H9 (cell line): ENCODE measurements around the gene CTNNA1. TPM values are rescaled to one million over a fixed set of nuclear protein-coding genes. Genes with fewer than 3 reads are reported as not detected.

Experiments used
- DNase-seq: peaks from one replicate; pipeline ENCODE4 v3.0.0-alpha.2; 2017
- H2AFZ ChIP-seq: one replicate; pipeline ENCODE4 v1.6.1; 2013; ENCODE audit warnings: mild to moderate bottlenecking, low read length, control low read depth, moderate library complexity
- H2AK5ac ChIP-seq: 2 replicates; pipeline ENCODE4 v1.6.1; 2013; ENCODE audit warnings: low read length, control low read depth, mixed read lengths; ENCODE audit not compliant: insufficient read length
- H2BK120ac ChIP-seq: one replicate; pipeline ENCODE4 v1.6.1; 2013; ENCODE audit warnings: low read depth, mild to moderate bottlenecking, low read length, control low read depth, inconsistent platforms; ENCODE audit not compliant: poor library complexity, severe bottlenecking
- H2BK12ac ChIP-seq: 2 replicates; pipeline ENCODE4 v1.6.1; 2013; ENCODE audit warnings: low read length, control low read depth, mixed read lengths, low read depth; ENCODE audit not compliant: insufficient read length
- H2BK15ac ChIP-seq: 2 replicates; pipeline ENCODE4 v1.6.1; 2013; ENCODE audit warnings: low read depth, low read length, control low read depth
- H2BK20ac ChIP-seq: one replicate; pipeline ENCODE4 v1.6.1; 2013; ENCODE audit warnings: low read depth, mild to moderate bottlenecking, low read length, control low read depth, inconsistent platforms; ENCODE audit not compliant: poor library complexity, severe bottlenecking
- H2BK5ac ChIP-seq: 2 replicates; pipeline ENCODE4 v1.6.1; 2013; ENCODE audit warnings: low read length, control low read depth, mixed read lengths; ENCODE audit not compliant: insufficient read length
- H3K14ac ChIP-seq: 2 replicates; pipeline ENCODE4 v1.6.1; 2013; ENCODE audit warnings: low read length, control low read depth; ENCODE audit not compliant: insufficient read depth
- H3K18ac ChIP-seq: 2 replicates; pipeline ENCODE4 v1.6.1; 2013; ENCODE audit warnings: low read depth, mild to moderate bottlenecking, mixed read lengths, low read length, control low read depth; ENCODE audit not compliant: insufficient read length
- H3K23ac ChIP-seq: 2 replicates; pipeline ENCODE4 v1.6.1; 2013; ENCODE audit warnings: low read length, control low read depth, mixed read lengths, low read depth; ENCODE audit not compliant: insufficient read length
- H3K23me2 ChIP-seq: 2 replicates; pipeline ENCODE4 v1.6.1; 2013; ENCODE audit warnings: low read depth, mild to moderate bottlenecking, mixed read lengths, low read length, control low read depth; ENCODE audit not compliant: insufficient read length, poor library complexity, severe bottlenecking
- H3K27ac ChIP-seq: 2 replicates; pipeline ENCODE4 v1.5.1; 2013; ENCODE audit warnings: low read length, control low read depth, mixed read lengths, low read depth; ENCODE audit not compliant: insufficient read length
- H3K27me3 ChIP-seq: 2 replicates; pipeline ENCODE4 v1.6.1; 2013; ENCODE audit warnings: low read length, control low read depth, inconsistent platforms; ENCODE audit not compliant: insufficient read depth
- H3K4ac ChIP-seq: 2 replicates; pipeline ENCODE4 v1.6.1; 2013; ENCODE audit warnings: low read depth, mild to moderate bottlenecking, control low read depth, inconsistent platforms, low read length, moderate library complexity
- H3K4me1 ChIP-seq: 2 replicates; pipeline ENCODE4 v1.6.1; 2013; ENCODE audit warnings: low read length, control low read depth, inconsistent platforms; ENCODE audit not compliant: insufficient read depth
- H3K4me2 ChIP-seq: 2 replicates; pipeline ENCODE4 v1.6.1; 2013; ENCODE audit warnings: low read length, control low read depth, mixed read lengths; ENCODE audit not compliant: insufficient read length, insufficient read depth
- H3K56ac ChIP-seq: 2 replicates; pipeline ENCODE4 v1.6.1; 2013; ENCODE audit warnings: low read depth, mild to moderate bottlenecking, mixed read lengths, low read length, control low read depth; ENCODE audit not compliant: insufficient read length
- H3K79me1 ChIP-seq: 2 replicates; pipeline ENCODE4 v1.6.1; 2013; ENCODE audit warnings: low read depth, mild to moderate bottlenecking, moderate library complexity, low read length, control low read depth, inconsistent platforms; ENCODE audit not compliant: insufficient read depth, poor library complexity, severe bottlenecking
- H3K79me2 ChIP-seq: 2 replicates; pipeline ENCODE4 v1.6.1; 2013; ENCODE audit warnings: low read length, control low read depth, inconsistent platforms; ENCODE audit not compliant: insufficient read depth
- H3K9ac ChIP-seq: 2 replicates; pipeline ENCODE4 v1.6.1; 2013; ENCODE audit warnings: low read length, control low read depth, mixed read lengths; ENCODE audit not compliant: insufficient read length; ENCODE audit errors: extremely low read depth
- H3K9me3 ChIP-seq: one replicate; pipeline ENCODE4 v1.6.1; 2013; ENCODE audit warnings: low read depth, low read length, inconsistent platforms; ENCODE audit not compliant: control insufficient read depth
- H3T11ph ChIP-seq: one replicate; pipeline ENCODE4 v1.6.1; 2013; ENCODE audit warnings: mild to moderate bottlenecking, low read length, control low read depth, inconsistent platforms
- H4K20me1 ChIP-seq: one replicate; pipeline ENCODE4 v1.6.1; 2013; ENCODE audit not compliant: control insufficient read depth, insufficient read length, insufficient read depth
- H4K5ac ChIP-seq: 2 replicates; pipeline ENCODE4 v1.6.1; 2013; ENCODE audit warnings: low read depth, mild to moderate bottlenecking, mixed read lengths, low read length, control low read depth; ENCODE audit not compliant: insufficient read length
- H4K8ac ChIP-seq: replicated peaks from 2 replicates; pipeline ENCODE4 v1.6.1; 2013; ENCODE audit warnings: low read length, control low read depth, mixed read lengths, low read depth; ENCODE audit not compliant: insufficient read length
- H4K91ac ChIP-seq: 2 replicates; pipeline ENCODE4 v1.6.1; 2013; ENCODE audit warnings: low read depth, mild to moderate bottlenecking, moderate library complexity, mixed read lengths, low read length, control low read depth; ENCODE audit not compliant: insufficient read length
- H3K27ac Mint-ChIP-seq, 3 experiments: 2 replicates in 2 of 3; 3 replicates in 1 of 3; pipeline ENCODE4 v1.8.0; 2020 to 2021; ENCODE audit warnings: mixed read lengths in 3 of 3, mild to moderate bottlenecking in 1 of 3, moderate library complexity in 1 of 3
- H3K27me3 Mint-ChIP-seq: 2 replicates; pipeline ENCODE4 v1.8.0; 2021; ENCODE audit warnings: low read depth, mild to moderate bottlenecking, moderate library complexity, mixed read lengths
- H3K36me3 Mint-ChIP-seq, 3 experiments: 2 replicates in 2 of 3; 3 replicates in 1 of 3; pipeline ENCODE4 v1.8.0; 2020 to 2021; ENCODE audit warnings: low read depth in 3 of 3, mixed read lengths in 3 of 3; ENCODE audit not compliant: insufficient read depth in 1 of 3
- H3K4me1 Mint-ChIP-seq, 2 experiments: 2 replicates each; pipeline ENCODE4 v1.8.0; 2020; ENCODE audit warnings: mixed read lengths in 2 of 2
- H3K4me3 Mint-ChIP-seq, 2 experiments: 2 replicates in 1 of 2; 3 replicates in 1 of 2; pipeline ENCODE4 v1.8.0; 2020 to 2021; ENCODE audit warnings: mild to moderate bottlenecking in 2 of 2, mixed read lengths in 2 of 2, moderate library complexity in 1 of 2
- H3K9me3 Mint-ChIP-seq, 2 experiments: 2 replicates in 1 of 2; 3 replicates in 1 of 2; pipeline ENCODE4 v1.8.0; 2020; ENCODE audit warnings: mild to moderate bottlenecking in 2 of 2, mixed read lengths in 2 of 2, moderate library complexity in 1 of 2
- WGBS: extraction: QIAGEN DNeasy Blood & Tissue Kit; methylation state at CpG from one replicate; pipeline ENCODE4 v1.1.7; 2013; ENCODE audit warnings: missing lambda C conversion rate, low lambda C conversion rate, mixed read lengths; ENCODE audit not compliant: insufficient read length; ENCODE audit errors: extremely low coverage; 5-methylcytosine and 5-hydroxymethylcytosine counted together
- total RNA-seq: library from RNA; stranded (reverse); gene quantifications from 2 replicates; pipeline ENCODE4 v1.2.1, GENCODE V29; 2021
- TF ChIP-seq, protein P1 (sequence below): fragments of 200-600 bp; sonication (generic); conservative IDR thresholded peaks from 3 replicates; pipeline ENCODE4 v1.8.0; 2021; ENCODE audit warnings: antibody characterized with exemption, mild to moderate bottlenecking

The CTNNA1 gene
- total RNA-seq, 1 experiment from 2014 or later = 354 TPM

GRCh38 chr5:138803935-138804334 lies 50.7 kb downstream of the CTNNA1 start:
- Mint-ChIP-seq H3K36me3 (peaks cover 27 to 55% (median 46%) of the 10 kb centered on the region in 3 experiments), H3K27ac (peak overlapping the region in 1 of 3 experiments; percentile 20; a peak in 2 of 7 replicates), H3K4me3 (no peak overlapping the region), H3K9me3 (no peaks in the 10 kb centered on the region), H3K4me1 (peaks cover 10 to 12% of the 10 kb centered on the region in 2 experiments), H3K27me3 (no peaks in the 10 kb centered on the region)
- Histone ChIP-seq H2BK20ac (no peak overlapping the region), H2BK120ac (no peak overlapping the region), H3K4me1 (no peaks in the 10 kb centered on the region), H3K23me2 (no peaks in the 10 kb centered on the region), H2AK5ac (no peak overlapping the region), H2BK12ac (no peak overlapping the region), H2BK15ac (no peak overlapping the region), H4K91ac (no peak overlapping the region), H3K9me3 (no peaks in the 10 kb centered on the region), H3K9ac (no peak overlapping the region), H2BK5ac (no peak overlapping the region), H3K14ac (no peak overlapping the region), H3K27ac (no peak overlapping the region), H3K79me1 (no peaks in the 10 kb centered on the region), H3K23ac (no peak overlapping the region), H2AFZ (no peak overlapping the region), H3K18ac (no peak overlapping the region), H4K20me1 (no peaks in the 10 kb centered on the region), H3K79me2 (no peaks in the 10 kb centered on the region; the same call in 1 of the 2 replicates), H4K5ac (no peak overlapping the region), H3K27me3 (no peaks in the 10 kb centered on the region), H3K56ac (no peak overlapping the region), H3K4ac (no peak overlapping the region), H3K4me2 (no peak overlapping the region), H4K8ac (no peak overlapping the region), H3T11ph (no peak overlapping the region)
- DNase-seq = no peak
- TF ChIP-seq, protein P1, sequence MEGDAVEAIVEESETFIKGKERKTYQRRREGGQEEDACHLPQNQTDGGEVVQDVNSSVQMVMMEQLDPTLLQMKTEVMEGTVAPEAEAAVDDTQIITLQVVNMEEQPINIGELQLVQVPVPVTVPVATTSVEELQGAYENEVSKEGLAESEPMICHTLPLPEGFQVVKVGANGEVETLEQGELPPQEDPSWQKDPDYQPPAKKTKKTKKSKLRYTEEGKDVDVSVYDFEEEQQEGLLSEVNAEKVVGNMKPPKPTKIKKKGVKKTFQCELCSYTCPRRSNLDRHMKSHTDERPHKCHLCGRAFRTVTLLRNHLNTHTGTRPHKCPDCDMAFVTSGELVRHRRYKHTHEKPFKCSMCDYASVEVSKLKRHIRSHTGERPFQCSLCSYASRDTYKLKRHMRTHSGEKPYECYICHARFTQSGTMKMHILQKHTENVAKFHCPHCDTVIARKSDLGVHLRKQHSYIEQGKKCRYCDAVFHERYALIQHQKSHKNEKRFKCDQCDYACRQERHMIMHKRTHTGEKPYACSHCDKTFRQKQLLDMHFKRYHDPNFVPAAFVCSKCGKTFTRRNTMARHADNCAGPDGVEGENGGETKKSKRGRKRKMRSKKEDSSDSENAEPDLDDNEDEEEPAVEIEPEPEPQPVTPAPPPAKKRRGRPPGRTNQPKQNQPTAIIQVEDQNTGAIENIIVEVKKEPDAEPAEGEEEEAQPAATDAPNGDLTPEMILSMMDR = no peak
- no CpG with 5 or more reads among the region's 1 CpG for WGBS
